NCI-H2227 (cell line): Measurements from ENCODE around the gene PFDN4.

Experiments
- DNase-seq: peaks from one replicate; lab custom pipeline; 2025; ENCODE audit not compliant: unreplicated experiment; lab: John Stamatoyannopoulos, UW

The PFDN4 gene

DNA sequence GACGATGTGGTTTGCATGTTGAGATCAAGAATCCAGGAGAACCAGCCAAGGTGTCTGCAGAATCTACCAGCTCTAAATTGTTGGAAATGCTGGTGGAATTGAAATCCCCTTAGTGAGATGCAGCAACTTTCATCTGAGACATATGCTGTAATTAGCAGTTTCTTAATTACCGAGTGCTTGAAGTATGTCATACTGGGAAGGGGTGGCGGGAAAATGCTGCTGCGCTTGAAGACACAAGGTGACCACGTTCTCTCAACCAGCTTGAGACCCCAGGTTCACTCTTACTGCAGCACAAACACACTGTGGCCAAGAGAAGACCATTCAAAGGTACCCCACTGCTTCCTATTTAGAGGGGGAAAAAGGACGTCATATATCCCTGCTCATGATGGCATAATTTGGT lies 59.0 kb downstream of the PFDN4 start:
- no peak for DNase-seq

DNA sequence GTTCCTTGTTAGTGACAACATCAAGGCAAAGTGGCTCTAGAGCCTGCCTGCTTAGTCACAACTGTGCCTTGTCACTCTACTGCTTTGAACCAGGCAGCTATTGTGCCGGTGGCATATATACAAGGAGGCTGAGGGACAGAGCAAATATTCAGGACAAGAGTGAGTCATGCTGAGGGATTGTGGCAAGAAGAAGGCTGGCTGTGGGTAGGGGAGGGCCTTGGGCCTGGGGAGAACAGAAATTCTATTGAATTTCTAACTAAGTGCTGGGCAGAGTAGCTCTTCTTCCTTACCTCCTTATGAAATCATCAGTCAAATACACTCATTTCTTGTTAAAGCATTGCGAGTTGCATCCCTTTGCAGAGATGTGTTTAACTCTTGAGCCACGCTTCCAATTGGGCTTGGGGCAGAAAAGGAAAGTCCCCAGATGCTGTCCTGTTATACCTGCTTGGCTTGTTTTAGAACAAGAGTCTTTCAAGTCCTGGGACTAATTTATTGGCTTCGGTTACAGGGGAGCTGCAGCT lies 59.7 kb downstream of the PFDN4 start:
- no peak for DNase-seq

DNA sequence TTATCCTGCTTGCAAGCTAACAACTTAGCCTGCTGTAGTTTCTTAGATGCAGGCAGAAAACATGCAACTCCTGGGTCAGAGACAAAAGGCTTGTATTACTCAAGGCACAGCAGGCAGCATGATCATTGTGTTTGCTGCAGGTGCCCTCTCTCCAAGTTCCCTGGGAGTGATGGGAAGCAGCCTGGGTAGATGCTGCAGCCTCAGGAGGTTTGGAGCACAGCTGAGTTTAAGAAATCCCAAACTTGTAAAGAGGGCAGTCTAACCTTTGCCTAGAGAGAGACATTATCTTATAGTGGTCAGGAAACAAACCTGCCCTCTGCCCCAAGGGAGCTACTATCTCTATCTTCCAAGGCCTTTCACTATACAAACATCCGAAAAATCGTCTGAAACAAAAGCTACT lies 61.1 kb downstream of the PFDN4 start:
- no peak for DNase-seq
